Measurements from ENCODE around the gene NT5DC2.

The NT5DC2 gene

GRCh38 chr3:52512727-52513126 lies 20.9 kb downstream of the NT5DC2 start:
- H3K4me3 ChIP-seq (ENCODE audit: low read depth, low read length): no peak overlapping the region

GRCh38 chr3:52512105-52512504 lies 21.6 kb downstream of the NT5DC2 start:
- H3K4me3 ChIP-seq (ENCODE audit: low read depth, low read length): no peak overlapping the region

- H3K4me3 ChIP-seq (ENCODE audit: low read depth, low read length): no peak overlapping the region
These were observed 22.1 kb downstream of the NT5DC2 start for GRCh38 chr3:52511509-52511908.

DNA sequence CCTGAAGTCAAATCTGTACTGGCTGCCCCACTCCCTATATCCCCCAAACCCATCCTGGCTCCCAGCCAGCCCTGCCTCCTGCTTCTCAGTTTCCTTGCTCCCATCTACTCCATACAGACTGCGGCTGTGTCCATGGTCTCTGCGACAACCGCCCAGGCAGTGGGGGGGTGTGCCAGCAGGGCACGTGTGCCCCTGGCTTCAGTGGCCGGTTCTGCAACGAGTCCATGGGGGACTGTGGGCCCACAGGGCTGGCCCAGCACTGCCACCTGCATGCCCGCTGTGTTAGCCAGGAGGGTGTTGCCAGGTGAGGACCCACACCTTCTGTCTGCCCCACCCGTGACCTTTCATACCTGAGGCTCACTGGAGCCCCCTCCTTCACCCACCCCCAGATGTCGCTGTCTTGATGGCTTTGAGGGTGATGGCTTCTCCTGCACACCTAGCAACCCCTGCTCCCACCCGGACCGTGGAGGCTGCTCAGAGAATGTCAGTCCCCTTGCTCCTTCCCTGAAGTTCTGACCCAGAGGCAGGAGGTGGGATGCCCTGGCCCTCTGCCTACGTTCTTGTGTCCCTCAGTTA lies 23.8 kb downstream of the NT5DC2 start:
- no peak overlapping the region for H3K4me3 ChIP-seq (ENCODE audit: low read depth, low read length)

GRCh38 chr3:52507359-52507758 lies 26.3 kb downstream of the NT5DC2 start:
- no peak overlapping the region for H3K4me3 ChIP-seq (ENCODE audit: low read depth, low read length)

GRCh38 chr3:52506266-52506966 lies 27.2 kb downstream of the NT5DC2 start:
- H3K4me3 ChIP-seq (ENCODE audit: low read depth, low read length): no peak overlapping the region

DNA sequence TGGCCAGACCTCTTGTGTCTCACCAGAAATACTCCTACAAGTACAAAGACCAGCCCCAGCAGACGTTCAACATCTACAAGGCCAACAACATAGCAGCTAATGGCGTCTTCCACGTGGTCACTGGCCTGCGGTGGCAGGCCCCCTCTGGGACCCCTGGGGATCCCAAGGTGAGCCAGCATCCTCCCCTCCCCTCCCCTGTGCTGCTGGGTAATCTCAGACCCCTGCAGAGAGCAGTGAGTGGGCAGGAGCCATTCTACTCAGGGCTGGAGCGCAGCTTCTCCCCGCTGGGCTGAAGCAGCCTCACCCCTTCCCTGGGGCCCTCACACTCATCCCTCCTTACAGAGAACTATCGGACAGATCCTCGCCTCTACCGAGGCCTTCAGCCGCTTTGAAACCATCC lies 28.7 kb downstream of the NT5DC2 start:
- no peak overlapping the region for H3K4me3 ChIP-seq (ENCODE audit: low read depth, low read length)

DNA sequence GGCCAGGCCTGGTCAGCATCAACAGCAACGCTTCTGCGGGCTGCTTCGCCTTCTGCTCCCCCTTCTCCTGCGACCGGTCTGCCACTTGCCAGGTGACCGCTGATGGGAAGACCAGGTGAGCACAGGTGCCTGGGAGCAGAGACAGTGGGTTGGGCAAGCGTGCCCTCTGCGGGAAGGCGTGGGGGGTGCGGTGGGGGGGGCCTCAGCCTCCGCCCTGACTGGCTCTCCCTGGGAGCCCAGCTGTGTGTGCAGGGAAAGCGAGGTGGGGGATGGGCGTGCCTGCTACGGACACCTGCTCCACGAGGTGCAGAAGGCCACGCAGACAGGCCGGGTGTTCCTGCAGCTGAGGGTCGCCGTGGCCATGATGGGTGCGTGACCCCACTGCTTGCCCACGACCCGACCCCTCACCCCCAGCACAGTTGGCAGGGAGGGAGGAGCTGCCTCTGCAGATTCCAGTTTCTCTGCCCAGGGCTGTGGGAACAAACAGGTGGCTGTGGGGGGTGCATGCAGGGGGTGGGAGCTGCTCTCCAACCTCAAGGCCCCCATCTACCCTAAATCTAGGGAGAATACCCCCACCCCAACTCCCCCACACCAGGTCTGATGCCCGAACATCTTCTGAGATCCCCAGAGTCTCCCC lies 29.8 kb downstream of the NT5DC2 start:
- H3K4me3 ChIP-seq (ENCODE audit: low read depth, low read length): no peak overlapping the region

- H3K4me3 ChIP-seq (ENCODE audit: low read depth, low read length): no peak overlapping the region
These were observed 30.8 kb downstream of the NT5DC2 start for GRCh38 chr3:52502808-52503350.

- H3K4me3 ChIP-seq (ENCODE audit: low read depth, low read length): no peak overlapping the region
These were observed 31.7 kb downstream of the NT5DC2 start for GRCh38 chr3:52502001-52502400.

- no peak overlapping the region for H3K4me3 ChIP-seq (ENCODE audit: low read depth, low read length)
These were observed 32.6 kb downstream of the NT5DC2 start for GRCh38 chr3:52501046-52501445.

- no peak overlapping the region for H3K4me3 ChIP-seq (ENCODE audit: low read depth, low read length)
These were observed 35.3 kb downstream of the NT5DC2 start for GRCh38 chr3:52498137-52499054.

DNA sequence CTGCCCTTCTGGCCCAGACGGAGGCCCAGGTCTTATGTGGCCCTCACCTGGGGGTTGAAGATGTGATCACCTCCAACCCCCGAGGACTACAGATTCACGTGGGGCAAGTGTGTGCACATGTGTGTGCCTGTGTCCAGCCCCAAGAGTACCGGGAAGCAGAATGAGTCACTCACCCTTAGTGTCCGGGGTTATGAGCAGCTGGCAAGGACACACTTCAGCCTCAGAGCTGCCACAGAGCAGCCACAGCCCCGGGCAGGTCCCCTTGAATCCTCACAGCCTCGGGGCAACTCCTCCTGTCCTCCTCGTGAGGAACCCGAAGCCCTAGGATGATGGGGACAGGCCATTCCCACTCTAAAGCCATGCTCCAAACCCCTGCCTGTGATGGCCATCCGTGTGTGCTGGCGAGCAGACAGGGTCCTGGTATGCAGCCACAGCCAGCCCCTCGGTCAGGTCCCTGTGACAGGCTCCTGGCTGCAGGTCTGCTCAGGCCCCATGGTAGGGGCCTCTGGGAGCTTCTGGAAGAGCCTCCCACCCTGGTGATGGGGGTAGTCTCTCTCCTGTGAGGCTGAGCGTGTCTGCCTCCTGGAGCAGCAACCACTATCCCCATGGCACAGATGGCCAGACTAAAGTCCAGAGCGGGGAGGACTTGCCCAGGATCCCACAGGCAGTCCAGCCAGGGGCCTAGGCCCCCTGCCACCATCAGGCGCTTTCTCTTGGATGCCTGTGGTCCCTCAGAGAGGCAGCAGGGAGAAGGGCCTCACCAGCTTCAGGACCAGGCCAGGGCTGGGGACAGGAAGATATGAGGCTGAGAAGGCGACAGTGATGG lies 37.7 kb downstream of the NT5DC2 start:
- no peak overlapping the region for H3K4me3 ChIP-seq (ENCODE audit: low read depth, low read length)

DNA sequence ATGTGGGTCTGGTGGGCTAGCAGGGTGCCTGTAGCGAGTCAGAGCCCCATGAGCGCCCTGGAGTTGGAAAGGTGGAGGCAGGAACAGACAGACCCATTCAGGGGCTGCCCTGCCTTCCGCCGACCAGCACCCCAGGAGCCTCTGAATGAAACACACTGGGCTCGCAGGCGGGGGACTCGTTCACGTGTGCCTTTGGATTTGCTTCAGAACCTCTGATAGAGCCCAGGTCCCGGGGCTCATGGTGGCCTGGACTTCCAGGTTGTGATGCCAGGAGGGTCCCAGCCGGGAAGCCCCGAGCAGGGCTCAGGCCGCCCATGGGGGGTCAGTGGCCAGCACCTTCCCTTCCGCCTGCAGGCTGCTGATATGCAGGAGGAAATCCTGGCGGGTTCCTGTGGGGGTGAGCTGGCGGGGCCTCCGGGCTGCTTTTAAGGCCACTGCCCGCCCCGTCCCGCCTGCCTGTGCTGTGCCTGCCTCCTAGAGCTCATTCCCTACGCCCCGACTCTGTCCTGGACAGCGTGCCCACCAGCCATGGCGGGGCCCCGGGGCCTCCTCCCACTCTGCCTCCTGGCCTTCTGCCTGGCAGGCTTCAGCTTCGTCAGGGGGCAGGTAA lies 38.7 kb downstream of the NT5DC2 start, which contains the start of gene STAB1:
STAB1 (plus strand) TSS at position 453 of the 610 bp plus-strand sequence; CDS start at position 529, 76 bp downstream.
- no peak within 1 kb of the TSS for H3K4me3 ChIP-seq (ENCODE audit: low read depth, low read length)

- H3K4me3 ChIP-seq (ENCODE audit: low read depth, low read length): no peak overlapping the region
These were observed 39.2 kb downstream of the NT5DC2 start for GRCh38 chr3:52494445-52494844.

GRCh38 chr3:52493232-52494017 lies 40.2 kb downstream of the NT5DC2 start:
- H3K4me3 ChIP-seq (ENCODE audit: low read depth, low read length): no peak overlapping the region

DNA sequence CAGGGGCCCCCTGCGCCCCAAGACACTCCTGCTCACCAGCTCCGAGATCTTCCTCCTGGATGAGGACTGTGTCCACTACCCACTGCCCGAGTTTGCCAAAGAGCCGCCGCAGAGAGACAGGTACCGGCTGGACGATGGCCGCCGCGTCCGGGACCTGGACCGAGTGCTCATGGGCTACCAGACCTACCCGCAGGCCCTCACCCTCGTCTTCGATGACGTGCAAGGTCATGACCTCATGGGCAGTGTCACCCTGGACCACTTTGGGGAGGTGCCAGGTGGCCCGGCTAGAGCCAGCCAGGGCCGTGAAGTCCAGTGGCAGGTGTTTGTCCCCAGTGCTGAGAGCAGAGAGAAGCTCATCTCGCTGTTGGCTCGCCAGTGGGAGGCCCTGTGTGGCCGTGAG lies 41.6 kb downstream of the NT5DC2 start:
- H3K4me3 ChIP-seq (ENCODE audit: low read depth, low read length): no peak overlapping the region

DNA sequence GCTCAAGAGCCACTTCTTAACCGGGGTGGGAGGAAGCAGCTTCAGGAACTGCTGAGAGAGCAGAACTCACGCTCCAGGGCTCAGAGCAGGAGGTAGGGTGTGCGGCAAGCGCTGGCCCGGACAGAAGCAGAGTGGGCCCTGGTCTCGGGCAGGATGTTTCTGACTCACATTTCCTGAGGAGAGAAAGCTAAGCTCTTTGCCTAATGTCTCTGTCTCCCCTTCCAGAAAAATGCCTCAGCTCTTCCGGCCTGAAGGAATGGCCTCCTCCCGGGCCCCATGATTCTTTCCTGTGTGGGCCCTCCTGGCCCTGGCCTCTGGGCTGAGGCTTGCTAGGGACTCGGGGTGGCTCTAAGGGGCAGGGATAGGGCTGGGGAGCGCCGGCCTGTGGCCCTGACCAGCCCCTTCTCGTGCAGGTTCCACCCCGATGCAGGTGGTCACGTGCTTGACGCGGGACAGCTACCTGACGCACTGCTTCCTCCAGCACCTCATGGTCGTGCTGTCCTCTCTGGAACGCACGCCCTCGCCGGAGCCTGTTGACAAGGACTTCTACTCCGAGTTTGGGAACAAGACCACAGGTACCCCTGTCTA lies 42.6 kb downstream of the NT5DC2 start:
- no peak overlapping the region for H3K4me3 ChIP-seq (ENCODE audit: low read depth, low read length)
